ENCODE results near the gene RERE. TPM values are rescaled to one million over a fixed set of nuclear protein-coding genes. Genes with fewer than 3 reads are reported as not detected.

RERE gene
- total RNA-seq, 1 experiment from 2014 or later: 9.8 TPM

DNA sequence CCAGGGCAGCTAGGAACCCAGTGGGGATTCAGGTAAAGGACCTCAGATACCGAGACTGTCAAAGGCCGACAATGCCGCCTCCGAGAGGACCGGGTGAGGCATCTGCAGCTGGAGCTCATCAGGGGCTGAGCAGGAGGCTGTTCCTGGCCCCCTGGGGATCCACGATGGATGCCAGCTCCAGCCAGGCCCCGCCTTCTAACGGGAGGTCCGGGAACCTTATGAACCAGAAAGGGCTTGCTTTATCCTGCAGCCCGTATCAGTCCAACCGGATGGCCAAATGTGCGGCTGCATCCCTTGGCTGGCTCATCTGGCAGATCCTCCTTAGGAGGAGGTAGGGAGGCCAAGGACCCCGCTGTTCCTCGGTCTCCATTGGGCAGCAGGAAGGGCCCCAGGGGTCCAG lies 467.5 kb downstream of the RERE start:
- DNase-seq (ENCODE audit: low read depth): no peak
- in situ Hi-C loops (cut with HindIII; ENCODE audit: low pct_unique_long_range_greater_than_20kb, low sequenced_read_pairs): no loop called here

DNA sequence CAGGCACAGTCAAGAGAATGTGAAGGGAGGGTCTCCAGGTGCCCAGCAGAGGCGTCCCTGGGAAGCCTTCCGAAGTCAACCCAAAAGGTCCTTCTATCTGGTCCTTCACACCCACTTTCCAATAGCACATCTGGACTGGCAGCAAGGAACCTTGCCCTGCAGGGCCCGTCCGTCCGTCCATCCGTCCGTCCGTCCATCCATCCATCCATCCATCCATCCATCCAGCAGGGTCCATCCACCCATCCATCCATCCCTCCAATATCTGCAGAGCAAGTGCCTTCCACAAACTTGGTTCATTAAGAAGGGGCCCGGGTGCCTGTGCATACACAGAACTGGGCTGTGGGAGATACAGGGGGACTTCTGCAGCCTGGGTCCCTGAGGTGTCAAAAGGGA lies 468.0 kb downstream of the RERE start:
- DNase-seq (ENCODE audit: low read depth): no peak
- in situ Hi-C loops (cut with HindIII; ENCODE audit: low pct_unique_long_range_greater_than_20kb, low sequenced_read_pairs): no loop called here

- in situ Hi-C loops (cut with HindIII; ENCODE audit: low pct_unique_long_range_greater_than_20kb, low sequenced_read_pairs): no loop called here
- DNase-seq (ENCODE audit: low read depth): peak; percentile 43
These were observed 468.5 kb downstream of the RERE start for GRCh38 chr1:8348777-8349472.

DNA sequence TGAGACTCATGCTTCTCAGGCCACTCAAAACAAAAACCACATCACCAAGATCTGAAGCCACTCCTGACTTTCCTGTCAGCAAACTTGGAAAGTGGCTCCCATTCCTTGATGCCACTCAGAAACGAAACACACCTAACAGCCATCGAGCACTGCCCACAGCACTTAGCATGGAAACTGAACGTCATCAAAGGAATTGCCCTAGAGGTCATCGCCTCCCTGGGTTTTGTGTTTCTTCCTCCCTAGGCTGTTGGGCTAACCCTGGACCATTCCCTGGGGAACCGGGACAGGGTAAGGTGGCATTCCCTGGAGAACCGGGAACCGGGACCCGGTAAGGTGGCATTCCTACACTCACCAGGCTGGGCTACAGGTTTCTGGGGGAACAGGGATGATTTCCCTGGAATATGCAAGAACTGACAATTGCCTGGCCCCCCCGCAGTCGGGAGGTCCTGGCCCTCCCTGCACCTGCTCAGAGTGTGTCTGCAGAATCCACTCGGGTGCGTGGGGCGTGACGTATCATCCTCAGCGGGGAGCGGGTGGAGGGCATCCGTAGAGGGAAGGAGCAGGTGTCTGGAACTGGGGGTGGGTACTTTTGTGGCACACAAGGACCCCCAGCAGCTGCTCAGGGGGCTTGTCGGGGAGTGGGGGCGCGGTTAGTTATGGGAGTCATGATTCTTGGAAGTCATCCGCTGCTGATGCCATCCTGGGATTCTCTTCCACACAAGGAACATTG lies 469.2 kb downstream of the RERE start:
- in situ Hi-C loops (cut with HindIII; ENCODE audit: low pct_unique_long_range_greater_than_20kb, low sequenced_read_pairs): no loop called here
- no peak for DNase-seq (ENCODE audit: low read depth)

DNA sequence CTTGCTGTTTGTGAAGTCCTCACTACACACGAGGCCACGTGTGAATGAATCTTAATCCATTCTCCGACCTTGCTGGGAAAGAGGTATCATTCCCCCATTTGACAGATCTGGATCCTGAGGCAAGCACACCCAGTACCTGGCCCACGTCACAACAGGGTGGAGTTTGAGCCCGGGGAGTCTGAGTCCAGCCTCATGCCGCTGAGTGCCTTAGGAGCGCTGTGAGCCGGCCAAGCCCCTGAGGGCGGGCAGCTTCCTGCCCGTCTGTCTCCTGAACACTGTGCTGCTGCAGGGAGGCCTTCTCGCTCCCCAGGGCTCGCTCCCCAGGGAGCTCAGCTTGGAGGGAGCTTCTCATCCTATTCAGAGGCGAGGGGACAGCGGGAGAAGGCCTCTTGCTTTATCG lies 469.8 kb downstream of the RERE start:
- in situ Hi-C loops (cut with HindIII; ENCODE audit: low pct_unique_long_range_greater_than_20kb, low sequenced_read_pairs): no loop called here
- DNase-seq (ENCODE audit: low read depth): no peak

DNA sequence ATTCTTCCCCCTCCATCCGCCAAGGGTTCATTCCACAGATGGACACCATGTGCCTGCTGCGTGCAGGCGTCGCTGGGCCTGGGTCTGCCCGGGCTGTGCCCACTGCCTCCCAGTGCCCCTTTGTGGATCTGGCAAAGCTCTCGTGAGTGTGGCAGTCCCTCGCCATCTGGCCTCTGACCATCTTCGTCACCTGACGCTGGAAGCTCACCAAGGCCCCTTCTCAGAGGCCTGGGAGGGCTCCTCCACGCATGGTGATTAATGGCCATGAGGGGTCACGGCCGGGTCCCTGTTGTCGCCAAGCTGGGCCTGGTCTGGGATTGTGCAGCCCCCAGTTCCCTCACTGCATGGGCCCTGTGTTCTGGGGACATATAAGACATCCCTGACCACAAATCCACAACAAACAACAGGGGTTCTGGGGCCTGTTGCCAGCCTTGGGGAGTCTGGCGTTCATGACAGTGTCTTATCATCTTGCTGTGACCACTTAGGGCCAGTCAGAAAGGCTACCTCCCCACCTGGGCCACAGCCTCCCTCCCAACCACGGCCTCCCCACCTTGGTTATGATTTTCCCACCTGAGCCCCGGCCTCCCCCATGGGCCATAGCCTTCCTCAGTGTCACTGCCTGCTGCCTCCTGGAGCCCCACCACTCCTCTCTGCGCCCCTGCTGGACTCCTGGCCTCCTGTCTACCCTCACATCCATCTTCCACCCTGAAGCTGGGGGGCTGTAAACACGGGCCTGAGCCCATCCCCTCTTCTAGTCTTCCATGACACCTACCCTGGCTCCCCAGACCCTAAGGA lies 471.6 kb downstream of the RERE start:
- in situ Hi-C loops (cut with HindIII; ENCODE audit: low pct_unique_long_range_greater_than_20kb, low sequenced_read_pairs): no loop called here
- DNase-seq (ENCODE audit: low read depth): no peak

DNA sequence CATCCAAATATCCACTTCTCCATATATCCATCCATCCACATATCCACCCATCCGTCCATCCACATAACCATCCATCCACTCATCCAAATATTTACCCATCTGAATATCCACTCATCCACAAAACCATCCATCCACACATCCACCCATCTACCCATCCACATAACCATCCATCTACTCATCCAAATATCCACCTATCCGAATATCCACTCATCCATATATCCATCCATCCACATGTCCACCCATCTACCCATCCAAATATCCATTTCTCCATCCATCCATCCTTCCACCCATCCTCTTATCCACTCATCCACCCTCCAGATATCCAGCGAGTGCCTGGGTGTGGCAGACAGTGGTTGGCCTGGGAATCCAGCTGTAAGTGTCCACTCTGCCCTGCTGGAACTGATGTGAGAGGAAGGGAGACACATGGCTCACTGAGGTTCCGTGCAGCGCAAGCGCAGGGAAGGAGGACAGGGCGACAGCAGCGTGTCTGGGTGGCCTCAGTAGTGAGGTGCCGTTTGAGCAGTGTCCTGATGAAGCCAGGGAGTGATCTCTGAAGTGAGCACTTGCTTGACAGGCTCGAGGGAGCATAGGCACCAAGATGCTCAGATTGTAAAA lies 472.4 kb downstream of the RERE start:
- in situ Hi-C loops (cut with HindIII; ENCODE audit: low pct_unique_long_range_greater_than_20kb, low sequenced_read_pairs): no loop called here
- DNase-seq (ENCODE audit: low read depth): no peak

DNA sequence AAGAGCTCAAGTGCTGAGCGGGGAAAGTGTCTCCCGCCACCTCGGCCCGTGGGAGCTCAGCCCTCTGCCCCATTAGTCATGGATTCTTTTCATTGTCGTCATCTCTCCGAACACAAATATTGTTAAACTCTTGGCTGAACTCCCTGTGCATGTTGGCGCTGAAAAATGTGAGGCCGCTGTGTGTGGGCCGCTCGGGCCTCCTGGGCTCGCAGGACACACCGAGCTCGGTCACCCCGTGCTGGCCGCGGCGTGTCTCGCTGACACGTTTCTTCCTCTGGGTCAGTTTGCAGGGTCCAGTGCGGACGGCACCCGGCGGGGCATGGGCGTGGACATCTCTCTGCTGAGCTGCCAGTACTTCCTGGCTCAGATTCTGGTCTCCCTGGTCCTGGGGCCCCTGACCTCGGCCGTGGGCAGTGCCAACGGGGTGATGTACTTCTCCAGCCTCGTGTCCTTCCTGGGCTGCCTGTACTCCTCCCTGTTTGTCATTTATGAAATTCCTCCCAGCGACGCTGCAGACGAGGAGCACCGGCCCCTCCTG lies 473.9 kb downstream of the RERE start:
- in situ Hi-C loops (cut with HindIII; ENCODE audit: low pct_unique_long_range_greater_than_20kb, low sequenced_read_pairs): no loop called here
- DNase-seq (ENCODE audit: low read depth): peak; percentile 91

DNA sequence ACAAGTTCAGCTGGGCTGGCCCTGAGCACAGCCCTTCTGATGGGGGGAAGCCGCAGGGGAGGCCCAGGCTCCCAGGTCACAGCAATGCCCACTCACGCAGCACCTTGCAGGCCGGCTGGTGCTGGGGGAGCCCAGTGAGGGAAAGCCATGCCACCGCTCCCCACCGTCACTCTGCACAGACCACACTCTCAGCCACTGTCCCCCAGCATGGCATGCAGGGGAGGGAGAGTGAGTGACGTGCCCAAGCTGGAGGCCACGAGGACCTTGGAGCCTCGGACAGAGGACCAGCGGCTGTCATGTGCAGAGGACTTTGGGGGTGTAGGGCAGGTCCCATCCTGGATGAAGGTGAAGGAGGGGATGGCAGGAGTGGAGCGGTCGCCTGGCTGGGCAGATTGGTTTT lies 474.4 kb downstream of the RERE start:
- DNase-seq (ENCODE audit: low read depth): no peak

GRCh38 chr1:8342325-8342724 lies 475.1 kb downstream of the RERE start:
- no peak for DNase-seq (ENCODE audit: low read depth)
- in situ Hi-C loops (cut with HindIII; ENCODE audit: low pct_unique_long_range_greater_than_20kb, low sequenced_read_pairs): no loop called here

More for the DNA sequence above, 474.4 kb downstream of the RERE start:
- in situ Hi-C loops (cut with HindIII; ENCODE audit: low pct_unique_long_range_greater_than_20kb, low sequenced_read_pairs): no loop called here

- in situ Hi-C loops (cut with HindIII; ENCODE audit: low pct_unique_long_range_greater_than_20kb, low sequenced_read_pairs): no loop called here
- DNase-seq (ENCODE audit: low read depth): no peak
These were observed 477.0 kb downstream of the RERE start for GRCh38 chr1:8340448-8340847.

DNA sequence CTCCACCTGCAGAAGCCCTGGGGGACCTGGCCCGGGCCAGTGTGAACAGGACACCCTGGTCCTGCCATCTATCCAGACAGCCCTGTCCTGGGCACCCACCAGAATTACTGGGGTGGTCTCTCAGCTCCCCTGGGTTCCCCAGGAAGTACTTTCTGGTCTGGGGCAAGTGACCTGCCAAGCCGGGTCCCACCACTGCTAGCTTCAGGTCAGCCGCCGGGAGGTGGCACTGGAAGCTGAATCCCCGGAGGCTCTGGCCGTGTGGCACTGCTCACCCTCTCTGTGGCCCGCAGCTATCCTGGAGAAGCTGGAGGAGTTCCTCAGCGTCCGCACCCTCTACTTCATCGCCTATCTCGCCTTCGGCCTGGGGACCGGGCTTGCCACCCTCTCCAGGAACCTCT lies 478.2 kb downstream of the RERE start:
- in situ Hi-C loops (cut with HindIII; ENCODE audit: low pct_unique_long_range_greater_than_20kb, low sequenced_read_pairs): no loop called here
- DNase-seq (ENCODE audit: low read depth): no peak

GRCh38 chr1:8338526-8339202 lies 478.8 kb downstream of the RERE start:
- in situ Hi-C loops (cut with HindIII; ENCODE audit: low pct_unique_long_range_greater_than_20kb, low sequenced_read_pairs): no loop called here

DNA sequence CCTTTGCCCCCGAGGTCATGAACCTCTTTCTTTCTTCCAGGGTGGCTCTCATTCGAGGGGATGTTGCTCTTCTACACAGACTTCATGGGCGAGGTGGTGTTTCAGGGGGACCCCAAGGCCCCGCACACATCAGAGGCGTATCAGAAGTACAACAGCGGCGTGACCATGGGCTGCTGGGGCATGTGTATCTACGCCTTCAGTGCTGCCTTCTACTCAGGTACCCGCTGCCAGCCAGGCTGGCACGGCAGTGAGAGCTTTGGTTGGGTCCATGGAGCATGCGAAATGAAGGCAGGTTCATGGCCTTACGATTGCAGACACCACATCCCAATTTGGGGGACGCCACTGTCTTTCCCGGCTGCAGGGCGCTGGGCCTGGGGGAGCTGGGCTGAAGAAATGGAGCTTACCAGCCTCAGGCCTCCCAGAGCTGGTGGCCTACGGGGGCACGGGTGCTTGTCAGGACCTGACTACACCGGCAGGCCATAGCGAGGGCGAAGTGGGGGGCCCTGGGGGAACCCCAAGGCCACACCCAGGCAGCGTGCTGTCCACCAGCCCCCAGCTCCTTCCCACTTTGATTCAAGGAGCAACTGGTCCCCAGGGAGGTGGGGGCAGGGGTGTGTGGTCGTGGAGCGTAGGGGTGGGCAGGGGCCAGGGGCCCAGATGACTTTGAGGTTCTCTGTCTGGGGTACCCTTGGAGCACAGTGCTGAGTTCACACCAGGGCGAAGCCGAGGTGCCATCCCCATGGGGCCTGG lies 479.5 kb downstream of the RERE start:
- DNase-seq (ENCODE audit: low read depth): no peak
- in situ Hi-C loops (cut with HindIII; ENCODE audit: low pct_unique_long_range_greater_than_20kb, low sequenced_read_pairs): no loop called here

More at GRCh38 chr1:8338526-8339202, 478.8 kb downstream of the RERE start:
- no peak for DNase-seq (ENCODE audit: low read depth)

GRCh38 chr1:8335246-8335645 lies 482.2 kb downstream of the RERE start:
- in situ Hi-C loops (cut with HindIII; ENCODE audit: low pct_unique_long_range_greater_than_20kb, low sequenced_read_pairs): no loop called here

DNA sequence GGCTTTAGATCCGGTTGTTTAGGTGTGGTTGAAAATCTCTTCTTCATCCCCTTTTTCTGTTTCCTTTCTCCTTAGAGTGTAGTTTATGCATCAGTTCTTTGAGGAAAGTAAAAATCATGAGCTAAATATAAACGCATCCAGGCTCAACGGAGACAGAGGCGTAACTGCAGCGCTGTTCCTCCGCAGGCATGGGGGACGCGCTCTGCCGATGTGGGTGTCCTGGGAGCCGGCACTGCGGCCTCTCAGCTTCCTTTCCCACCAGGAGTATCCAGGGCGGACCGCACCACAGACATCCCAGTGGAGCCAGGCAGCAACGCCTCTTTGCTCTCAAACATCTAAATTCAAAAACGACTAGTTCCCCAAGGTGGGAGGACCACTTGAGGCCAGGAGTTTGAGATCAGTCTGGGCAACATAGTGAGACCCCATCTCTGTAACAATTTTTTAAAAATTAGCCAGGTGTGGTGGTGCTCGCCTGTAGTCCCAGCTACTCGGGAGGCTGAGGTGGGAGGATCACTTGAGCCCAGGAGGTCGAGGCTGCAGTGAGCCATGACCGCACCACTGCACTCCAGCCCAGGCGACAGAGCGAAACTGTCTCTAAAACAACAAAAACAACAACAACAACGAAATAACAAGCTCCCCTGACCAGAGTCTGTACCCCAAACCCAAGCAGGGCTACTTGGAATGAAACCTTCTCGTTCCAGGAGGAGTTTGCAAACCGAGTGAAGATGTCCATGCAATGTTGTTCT lies 483.2 kb downstream of the RERE start:
- in situ Hi-C loops (cut with HindIII; ENCODE audit: low pct_unique_long_range_greater_than_20kb, low sequenced_read_pairs): no loop called here

More at GRCh38 chr1:8335246-8335645, 482.2 kb downstream of the RERE start:
- DNase-seq (ENCODE audit: low read depth): no peak

More for the DNA sequence above, 483.2 kb downstream of the RERE start:
- DNase-seq (ENCODE audit: low read depth): no peak

Data from Caki2 (cell line).